Measurements from ENCODE around the gene SARNP.

DNA sequence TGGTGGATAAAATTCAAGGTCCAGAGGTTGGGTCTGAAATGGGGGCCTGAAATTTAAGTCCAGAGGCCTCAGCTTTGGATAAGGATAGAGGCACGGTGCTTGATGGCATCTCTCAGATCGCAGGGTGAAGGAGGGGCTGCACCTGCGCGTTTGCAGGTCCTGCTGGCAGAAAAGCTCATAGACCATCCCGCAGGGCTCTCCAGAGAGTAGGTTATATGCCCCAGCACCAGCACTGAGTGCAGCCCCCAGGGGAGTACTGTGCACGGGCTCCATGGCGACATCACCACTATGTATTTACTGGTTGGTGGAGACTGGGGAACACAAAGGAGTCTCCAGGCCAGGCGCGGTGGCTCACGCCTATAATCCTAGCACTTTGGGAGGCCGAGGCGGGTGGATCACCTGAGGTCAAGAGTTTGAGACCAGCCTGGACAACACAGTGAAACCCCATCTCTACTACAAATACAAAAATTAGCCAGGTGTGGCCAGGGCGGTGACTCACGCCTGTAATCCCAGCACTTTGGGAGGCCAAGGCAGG, 84.4 kb downstream of the SARNP start:
- TF ChIP-seq, protein P1, sequence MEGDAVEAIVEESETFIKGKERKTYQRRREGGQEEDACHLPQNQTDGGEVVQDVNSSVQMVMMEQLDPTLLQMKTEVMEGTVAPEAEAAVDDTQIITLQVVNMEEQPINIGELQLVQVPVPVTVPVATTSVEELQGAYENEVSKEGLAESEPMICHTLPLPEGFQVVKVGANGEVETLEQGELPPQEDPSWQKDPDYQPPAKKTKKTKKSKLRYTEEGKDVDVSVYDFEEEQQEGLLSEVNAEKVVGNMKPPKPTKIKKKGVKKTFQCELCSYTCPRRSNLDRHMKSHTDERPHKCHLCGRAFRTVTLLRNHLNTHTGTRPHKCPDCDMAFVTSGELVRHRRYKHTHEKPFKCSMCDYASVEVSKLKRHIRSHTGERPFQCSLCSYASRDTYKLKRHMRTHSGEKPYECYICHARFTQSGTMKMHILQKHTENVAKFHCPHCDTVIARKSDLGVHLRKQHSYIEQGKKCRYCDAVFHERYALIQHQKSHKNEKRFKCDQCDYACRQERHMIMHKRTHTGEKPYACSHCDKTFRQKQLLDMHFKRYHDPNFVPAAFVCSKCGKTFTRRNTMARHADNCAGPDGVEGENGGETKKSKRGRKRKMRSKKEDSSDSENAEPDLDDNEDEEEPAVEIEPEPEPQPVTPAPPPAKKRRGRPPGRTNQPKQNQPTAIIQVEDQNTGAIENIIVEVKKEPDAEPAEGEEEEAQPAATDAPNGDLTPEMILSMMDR (conservative IDR thresholded peaks at IDR 0.05; ENCODE audit: low read length), result no peak
- TF ChIP-seq EZH2phosphoT487 (IDR thresholded peaks at IDR 0.05; ENCODE audit: borderline replicate concordance, low read depth, low read length), result no peak
